ENCODE results near the gene MARCHF6.

The MARCHF6 gene

DNA sequence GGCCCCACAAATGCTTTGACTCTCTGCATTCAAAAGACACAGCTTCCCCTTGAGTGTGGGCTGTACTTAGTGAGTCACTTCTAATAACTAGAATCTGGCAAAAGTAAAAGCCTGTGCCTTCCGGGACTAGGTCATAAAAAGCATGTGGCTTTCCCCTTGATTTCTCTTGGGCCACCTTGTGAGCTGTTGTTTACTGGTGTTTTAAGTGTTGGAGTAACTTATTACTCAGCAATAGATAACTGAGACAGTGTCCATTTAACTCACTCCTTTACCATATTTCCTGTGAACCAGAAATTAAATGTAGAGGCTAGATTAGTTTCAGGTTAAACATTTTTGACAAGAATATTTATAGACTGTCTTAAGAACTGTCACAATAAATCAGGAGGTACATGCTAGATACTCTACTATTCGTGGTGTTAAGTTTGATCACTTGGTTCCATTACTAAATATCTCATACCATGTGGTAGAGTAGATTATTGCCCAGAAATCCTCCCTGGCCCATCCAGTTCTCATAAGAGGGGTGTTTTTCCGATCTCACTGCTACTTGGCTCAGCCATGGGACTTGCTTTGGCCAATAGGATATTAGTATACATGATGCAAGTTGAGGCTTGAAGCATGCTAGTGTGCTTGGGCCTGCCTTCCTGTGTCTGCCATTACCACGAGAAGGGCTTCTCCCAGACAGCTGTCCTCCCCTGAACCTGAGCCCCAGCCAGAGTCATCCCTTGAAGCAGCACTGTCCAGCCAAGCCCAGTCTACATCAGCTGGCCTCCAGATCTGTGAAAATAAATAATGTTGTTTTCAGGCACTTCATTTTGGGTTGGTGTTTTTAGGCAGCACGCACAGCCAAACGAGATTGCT is 35.4 kb upstream of the MARCHF6 start:
- H3K27me3 Mint-ChIP-seq, result peaks cover 19% of the 10 kb centered on the region
- no peaks in the 10 kb centered on the region for H3K36me3 Mint-ChIP-seq
- H3K9me3 Mint-ChIP-seq, result peaks cover 6% of the 10 kb centered on the region
- no peak overlapping the region for H3K4me3 Mint-ChIP-seq
- ATAC-seq, result peak; percentile 54
- H3K4me1 Mint-ChIP-seq, result peaks cover 5% of the 10 kb centered on the region
- no peak overlapping the region for H3K27ac Mint-ChIP-seq

DNA sequence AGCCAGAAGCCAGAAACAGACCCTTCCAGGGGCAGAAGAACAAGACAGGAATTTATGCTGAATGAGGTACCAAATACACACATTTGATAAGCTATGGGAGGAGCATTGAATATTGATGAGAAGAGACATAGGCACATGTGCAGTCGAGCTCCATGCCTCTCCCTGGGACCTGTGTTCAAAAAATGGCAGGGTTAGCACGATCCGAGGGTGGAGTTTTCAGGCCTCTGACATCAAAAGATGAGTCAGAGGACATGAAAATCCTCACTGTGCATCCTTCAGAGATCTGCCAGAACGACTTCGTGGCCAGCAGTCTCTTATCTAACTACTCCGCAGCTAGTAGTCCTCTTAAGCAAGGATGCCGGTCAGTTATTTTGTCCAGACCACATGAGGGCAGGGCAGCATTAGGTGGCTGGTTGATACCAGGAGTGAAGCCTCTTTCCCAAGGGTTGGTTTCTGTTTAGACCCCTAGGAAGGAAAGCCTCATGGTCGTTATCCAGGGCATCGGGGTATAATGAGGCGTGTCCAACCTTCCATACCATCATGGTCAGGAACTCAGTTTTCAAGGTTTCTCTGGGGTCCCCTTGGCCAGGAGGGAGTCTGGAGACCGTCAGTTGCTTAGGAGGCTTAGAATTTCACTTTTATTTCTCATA is 34.2 kb upstream of the MARCHF6 start:
- Mint-ChIP-seq H3K9me3 (peaks cover 6% of the 10 kb centered on the region), H3K27ac (no peak overlapping the region), H3K4me1 (peaks cover 5% of the 10 kb centered on the region), H3K27me3 (peaks cover 19% of the 10 kb centered on the region), H3K4me3 (no peak overlapping the region), H3K36me3 (no peaks in the 10 kb centered on the region)
- no peak for ATAC-seq

DNA sequence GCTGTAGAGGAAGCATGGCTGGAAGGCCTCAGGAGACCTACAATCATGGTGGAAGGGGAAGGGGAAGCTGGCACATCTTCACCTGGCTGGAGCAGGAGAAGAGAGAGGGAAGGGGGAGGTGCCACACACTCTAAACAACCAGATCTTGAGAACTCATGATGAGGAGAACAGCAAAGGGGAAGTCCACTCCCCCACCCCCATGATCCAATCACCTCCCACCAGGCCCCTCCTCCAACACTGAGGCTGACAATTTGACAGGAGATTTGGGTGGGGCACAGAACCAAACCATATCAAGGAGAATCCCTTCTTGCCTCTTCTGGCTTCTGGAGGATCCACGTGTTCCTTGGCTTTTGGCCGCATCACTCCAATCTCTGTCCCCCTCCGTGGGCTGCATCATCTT is 32.7 kb upstream of the MARCHF6 start:
- Mint-ChIP-seq H3K36me3 (no peaks in the 10 kb centered on the region), H3K9me3 (peaks cover 6% of the 10 kb centered on the region), H3K27me3 (peaks cover 19% of the 10 kb centered on the region), H3K4me3 (no peak overlapping the region), H3K4me1 (peaks cover 5% of the 10 kb centered on the region), H3K27ac (no peak overlapping the region)
- ATAC-seq, result no peak

DNA sequence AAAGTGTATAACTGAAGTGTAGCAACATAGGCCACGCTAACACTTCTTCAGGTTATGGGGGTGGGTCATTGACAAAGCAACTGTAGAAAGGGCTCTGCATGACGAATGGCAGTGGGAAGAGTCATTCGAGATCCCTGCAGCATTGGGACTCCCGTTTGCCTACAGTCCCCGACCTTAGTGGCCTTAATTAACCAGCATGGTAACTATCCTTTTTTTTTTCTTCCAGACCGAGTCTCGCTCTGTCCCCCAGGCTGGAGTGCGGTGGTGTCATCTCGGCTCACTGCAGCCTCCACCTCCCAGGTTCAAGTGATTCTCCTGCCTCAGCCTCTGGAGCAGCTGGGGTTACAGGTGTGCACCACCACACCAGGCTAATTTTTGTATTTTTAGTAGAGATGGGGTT is 31.6 kb upstream of the MARCHF6 start:
- Mint-ChIP-seq H3K9me3 (peaks cover 6% of the 10 kb centered on the region), H3K4me3 (no peak overlapping the region), H3K4me1 (peaks cover 5% of the 10 kb centered on the region), H3K27ac (no peak overlapping the region), H3K36me3 (no peaks in the 10 kb centered on the region), H3K27me3 (peaks cover 16% of the 10 kb centered on the region)
- no peak for ATAC-seq

DNA sequence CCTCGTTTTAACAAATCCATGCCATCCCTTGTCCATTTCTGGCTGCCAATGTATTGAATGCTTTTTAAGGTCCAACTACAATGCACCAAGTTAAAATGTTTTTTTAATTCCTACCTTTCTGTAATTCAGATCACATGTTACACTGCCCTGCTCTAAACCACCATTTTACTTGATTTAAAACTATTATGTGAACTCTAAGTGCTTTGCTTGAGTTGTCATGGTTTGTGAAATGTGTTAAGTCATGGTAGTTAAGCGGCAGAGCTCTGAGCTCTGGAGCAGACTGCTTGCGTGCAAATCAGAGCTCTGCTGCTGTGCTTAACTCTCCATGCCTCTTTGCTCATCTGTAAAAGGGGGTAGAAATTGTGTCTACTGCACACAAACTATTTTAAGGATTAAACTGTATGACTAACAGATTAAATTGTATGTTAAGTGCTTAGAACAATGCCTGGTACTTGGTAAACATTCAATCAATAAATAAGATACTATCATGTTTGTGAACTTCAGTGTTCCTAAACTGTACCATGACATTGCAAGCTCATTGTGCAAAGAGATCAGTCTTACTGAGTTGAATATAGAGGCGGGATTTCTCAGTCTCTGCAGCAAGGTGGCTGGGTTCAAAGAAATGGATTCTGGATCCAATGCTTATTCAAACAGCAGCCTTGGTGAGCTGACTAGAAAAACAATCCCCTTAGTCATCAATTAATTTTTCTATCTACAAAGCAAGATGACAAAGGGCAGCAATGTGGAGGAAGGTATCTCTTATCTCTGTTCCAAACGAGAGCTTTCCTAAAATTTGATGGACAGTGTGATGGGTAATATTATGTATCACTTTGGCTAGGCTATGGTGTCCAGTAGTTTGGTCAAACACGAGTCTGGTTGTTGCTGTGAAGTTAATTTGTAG is 29.7 kb upstream of the MARCHF6 start:
- Mint-ChIP-seq H3K27me3 (no peaks in the 10 kb centered on the region), H3K36me3 (no peaks in the 10 kb centered on the region), H3K4me3 (no peak overlapping the region), H3K9me3 (no peaks in the 10 kb centered on the region), H3K27ac (no peak overlapping the region), H3K4me1 (no peaks in the 10 kb centered on the region)
- ATAC-seq, result no peak

DNA sequence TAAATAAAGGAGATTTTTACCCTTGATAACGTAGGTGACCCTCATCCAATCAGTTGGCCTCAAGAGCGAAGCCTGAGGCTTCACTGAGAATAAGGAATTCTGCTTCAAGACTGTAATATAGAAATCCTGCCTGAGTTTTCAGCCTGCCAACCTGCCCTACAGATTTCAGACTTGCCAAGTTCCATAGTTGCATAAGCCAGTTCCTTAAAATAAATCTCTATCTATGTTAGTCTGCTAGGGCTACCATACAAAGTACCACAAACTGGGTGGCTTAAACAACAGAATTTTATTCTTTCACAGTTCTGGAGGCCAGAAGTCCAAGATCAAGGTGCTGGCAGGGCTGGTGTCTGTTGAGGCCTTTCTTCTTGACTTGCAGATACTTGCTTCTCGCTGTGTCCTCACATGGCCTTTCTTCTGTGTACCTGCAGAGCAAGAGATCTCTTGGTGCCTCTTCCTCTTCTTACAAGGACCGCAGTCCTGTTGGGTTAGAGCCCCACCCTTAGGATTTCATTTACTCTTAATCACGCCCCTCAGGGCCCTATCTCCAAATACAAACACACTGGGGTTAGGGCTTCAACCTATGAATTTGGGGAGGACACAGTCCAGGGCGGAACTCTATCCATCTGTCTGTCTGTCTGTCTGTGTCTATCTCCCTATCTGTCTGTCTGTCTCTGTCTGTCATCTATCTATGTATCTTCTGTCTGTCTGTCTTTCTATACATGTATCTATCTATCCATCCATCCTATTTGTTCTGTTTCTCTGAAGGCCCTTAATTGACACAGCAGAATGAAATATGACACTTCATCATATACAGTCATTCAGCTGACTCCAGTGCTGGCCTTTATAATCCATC is 28.8 kb upstream of the MARCHF6 start:
- H3K36me3 Mint-ChIP-seq, result no peaks in the 10 kb centered on the region
- H3K4me3 Mint-ChIP-seq, result no peak overlapping the region
- H3K9me3 Mint-ChIP-seq, result no peaks in the 10 kb centered on the region
- H3K27ac Mint-ChIP-seq, result no peak overlapping the region
- no peak for ATAC-seq
- H3K4me1 Mint-ChIP-seq, result no peaks in the 10 kb centered on the region
- H3K27me3 Mint-ChIP-seq, result no peaks in the 10 kb centered on the region

DNA sequence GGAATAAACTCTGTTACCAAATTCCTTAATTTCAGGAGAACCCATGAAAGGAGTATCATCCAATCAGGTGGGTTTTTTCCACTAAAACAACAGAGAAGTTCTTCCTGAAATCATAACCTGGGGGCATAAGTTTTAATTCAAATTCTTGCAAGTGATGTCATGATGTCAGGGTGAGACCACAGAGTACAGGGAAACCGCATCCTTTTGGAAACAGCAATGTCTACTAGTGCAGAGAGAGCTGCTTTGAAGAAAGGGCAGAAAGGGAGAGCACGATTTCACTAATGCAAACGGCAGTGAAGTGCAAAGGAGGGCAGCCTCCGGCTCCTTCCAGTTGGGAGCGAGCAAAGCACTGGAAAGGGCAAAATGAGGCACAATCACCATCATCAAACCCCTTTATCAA is 25.2 kb upstream of the MARCHF6 start:
- no peak for ATAC-seq
- H3K4me1 Mint-ChIP-seq, result peaks cover 6% of the 10 kb centered on the region
- no peak overlapping the region for H3K27ac Mint-ChIP-seq
- H3K9me3 Mint-ChIP-seq, result no peaks in the 10 kb centered on the region
- no peaks in the 10 kb centered on the region for H3K36me3 Mint-ChIP-seq
- peaks cover 29% of the 10 kb centered on the region for H3K27me3 Mint-ChIP-seq
- no peak overlapping the region for H3K4me3 Mint-ChIP-seq

DNA sequence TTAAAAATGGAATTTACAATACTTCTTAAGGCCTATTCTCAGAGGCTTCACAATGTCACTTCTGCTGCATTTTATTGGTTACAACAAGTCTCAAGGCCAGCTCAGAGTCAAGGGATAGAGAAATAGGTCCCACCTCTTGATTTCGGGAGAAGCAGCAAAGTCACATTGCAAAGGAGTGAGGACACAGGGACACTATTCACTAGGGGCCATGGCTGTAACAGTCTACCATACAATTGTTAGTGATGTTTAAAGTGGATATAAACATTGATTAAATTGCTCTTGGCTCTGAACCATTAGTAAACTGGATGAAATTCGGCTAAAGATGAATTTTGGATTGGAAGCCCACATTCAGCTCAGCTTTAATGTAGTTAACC is 24.1 kb upstream of the MARCHF6 start:
- peaks cover 39% of the 10 kb centered on the region for H3K27me3 Mint-ChIP-seq
- H3K4me1 Mint-ChIP-seq, result peaks cover 10% of the 10 kb centered on the region
- H3K27ac Mint-ChIP-seq, result no peak overlapping the region
- H3K36me3 Mint-ChIP-seq, result no peaks in the 10 kb centered on the region
- H3K4me3 Mint-ChIP-seq, result no peak overlapping the region
- no peak for ATAC-seq
- H3K9me3 Mint-ChIP-seq, result no peaks in the 10 kb centered on the region

DNA sequence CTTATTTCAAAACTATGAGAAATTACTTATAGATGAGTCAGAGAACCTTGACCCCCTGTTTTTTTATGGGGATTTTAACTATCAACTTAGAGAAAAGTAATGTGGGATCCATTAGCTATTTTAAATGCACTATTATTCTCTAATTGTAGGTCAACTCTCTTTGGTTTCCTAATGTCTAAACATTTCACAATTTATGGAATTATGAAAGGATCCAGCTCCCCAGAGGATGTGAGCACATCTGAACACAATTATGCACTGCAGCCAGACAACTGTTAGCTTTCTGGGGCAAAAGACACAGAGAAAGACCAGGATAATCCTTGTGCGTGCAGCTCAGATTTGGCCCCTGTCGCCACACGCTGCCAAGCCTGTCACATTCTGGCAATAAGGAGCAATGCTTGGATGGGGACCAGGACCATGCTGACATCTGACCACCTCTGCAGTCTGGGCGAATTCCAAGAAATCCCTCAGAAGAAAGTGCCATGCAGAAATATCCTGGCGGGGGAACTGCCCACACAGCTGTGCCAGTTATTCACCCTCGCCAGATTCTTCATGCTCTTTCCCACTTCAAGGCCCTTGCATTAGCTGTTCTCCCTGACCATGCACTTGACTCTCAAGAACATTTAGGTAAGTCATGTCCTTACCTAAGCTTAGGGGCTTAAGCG is 23.5 kb upstream of the MARCHF6 start:
- H3K27ac Mint-ChIP-seq, result no peak overlapping the region
- peaks cover 10% of the 10 kb centered on the region for H3K4me1 Mint-ChIP-seq
- H3K27me3 Mint-ChIP-seq, result peaks cover 44% of the 10 kb centered on the region

DNA sequence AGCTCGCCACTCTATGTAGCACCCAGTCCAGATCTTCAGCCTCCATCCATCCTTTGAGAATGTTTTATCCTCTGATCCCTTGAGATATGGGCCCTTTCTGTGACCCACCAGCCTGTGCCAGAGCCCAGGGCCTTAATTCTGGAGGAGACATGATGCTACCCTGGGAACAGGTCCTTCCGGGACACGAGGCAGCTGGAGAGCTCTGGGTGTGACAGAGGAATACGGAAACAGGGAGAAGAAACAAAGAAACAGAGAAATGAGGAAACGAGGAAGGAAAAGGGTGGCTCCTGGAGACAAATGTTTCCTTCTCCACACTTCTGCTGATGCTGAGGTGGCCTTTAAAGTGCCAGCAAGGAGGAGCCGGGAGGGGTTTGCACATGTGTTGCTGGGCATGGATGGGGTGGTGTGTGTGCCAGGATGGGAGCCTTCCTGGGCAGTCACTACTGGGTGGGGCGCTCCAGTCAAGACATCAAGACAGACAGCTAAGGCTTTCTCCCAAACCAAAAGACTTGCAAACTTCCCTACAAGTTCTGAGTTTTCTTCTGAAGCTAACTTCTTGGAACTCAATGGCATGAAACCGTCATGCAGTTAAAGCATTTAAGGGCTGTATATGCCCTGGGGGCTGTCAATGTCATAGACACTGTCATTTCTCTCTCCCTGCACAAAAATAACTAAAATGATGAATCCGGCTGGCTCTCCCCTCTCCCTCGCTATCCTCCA is 22.8 kb upstream of the MARCHF6 start:
- ATAC-seq, result no peak
- peaks cover 51% of the 10 kb centered on the region for H3K27me3 Mint-ChIP-seq
- H3K4me1 Mint-ChIP-seq, result peaks cover 10% of the 10 kb centered on the region
- H3K4me3 Mint-ChIP-seq, result no peak overlapping the region
- H3K27ac Mint-ChIP-seq, result no peak overlapping the region
- no peaks in the 10 kb centered on the region for H3K36me3 Mint-ChIP-seq
- H3K9me3 Mint-ChIP-seq, result no peaks in the 10 kb centered on the region

More for the DNA sequence above, 23.5 kb upstream of the MARCHF6 start:
- Mint-ChIP-seq H3K36me3 (no peaks in the 10 kb centered on the region), H3K4me3 (no peak overlapping the region), H3K9me3 (no peaks in the 10 kb centered on the region)
- no peak for ATAC-seq

DNA sequence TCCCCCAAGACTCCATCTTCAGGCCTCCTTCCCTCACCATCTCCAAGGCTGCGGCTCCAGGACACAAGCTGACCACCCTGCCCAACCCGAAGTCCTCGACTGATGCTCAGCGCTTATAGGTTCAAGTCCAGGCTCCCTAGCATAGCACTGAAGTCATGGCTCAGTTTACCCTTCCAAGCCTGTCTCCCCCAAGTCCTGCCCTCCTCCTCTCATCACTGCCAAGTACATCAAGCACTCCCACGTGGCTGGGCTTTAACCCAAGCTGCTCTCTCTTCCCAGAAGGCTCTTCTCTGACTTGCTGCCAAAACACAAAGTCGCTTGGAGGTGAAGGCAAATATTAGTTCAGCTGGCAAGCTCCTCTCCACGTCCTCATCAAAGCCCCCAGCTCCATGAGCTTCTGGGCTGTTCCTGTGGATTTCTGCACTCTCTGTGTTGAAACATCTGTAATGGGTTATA is 22.1 kb upstream of the MARCHF6 start:
- H3K27me3 Mint-ChIP-seq, result peaks cover 53% of the 10 kb centered on the region
- H3K4me1 Mint-ChIP-seq, result peaks cover 10% of the 10 kb centered on the region
- ATAC-seq, result no peak
- no peak overlapping the region for H3K27ac Mint-ChIP-seq
- no peak overlapping the region for H3K4me3 Mint-ChIP-seq
- no peaks in the 10 kb centered on the region for H3K36me3 Mint-ChIP-seq
- no peaks in the 10 kb centered on the region for H3K9me3 Mint-ChIP-seq

DNA sequence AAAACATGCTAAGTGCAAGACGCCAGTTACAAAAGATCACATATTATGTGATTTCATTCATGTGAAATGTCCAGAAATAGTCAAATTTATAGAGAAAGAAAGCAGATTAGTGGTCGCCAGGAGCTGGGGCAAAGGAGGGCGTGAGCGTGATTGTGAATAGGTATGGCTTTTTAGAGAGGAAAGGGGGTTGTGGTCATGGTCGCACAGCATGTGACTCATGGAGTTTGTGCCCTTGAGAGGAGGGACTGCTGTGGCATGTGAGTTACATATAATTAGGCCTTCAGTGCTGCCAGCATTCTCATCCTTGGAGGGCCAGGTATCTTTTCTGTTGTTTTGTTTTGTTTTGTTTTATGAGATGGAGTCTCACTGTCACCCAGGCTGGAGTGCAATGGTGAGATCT is 21.2 kb upstream of the MARCHF6 start:
- Mint-ChIP-seq H3K4me1 (peaks cover 10% of the 10 kb centered on the region), H3K27ac (no peak overlapping the region), H3K36me3 (no peaks in the 10 kb centered on the region), H3K9me3 (no peaks in the 10 kb centered on the region), H3K4me3 (no peak overlapping the region), H3K27me3 (peaks cover 60% of the 10 kb centered on the region)
- ATAC-seq, result no peak

DNA sequence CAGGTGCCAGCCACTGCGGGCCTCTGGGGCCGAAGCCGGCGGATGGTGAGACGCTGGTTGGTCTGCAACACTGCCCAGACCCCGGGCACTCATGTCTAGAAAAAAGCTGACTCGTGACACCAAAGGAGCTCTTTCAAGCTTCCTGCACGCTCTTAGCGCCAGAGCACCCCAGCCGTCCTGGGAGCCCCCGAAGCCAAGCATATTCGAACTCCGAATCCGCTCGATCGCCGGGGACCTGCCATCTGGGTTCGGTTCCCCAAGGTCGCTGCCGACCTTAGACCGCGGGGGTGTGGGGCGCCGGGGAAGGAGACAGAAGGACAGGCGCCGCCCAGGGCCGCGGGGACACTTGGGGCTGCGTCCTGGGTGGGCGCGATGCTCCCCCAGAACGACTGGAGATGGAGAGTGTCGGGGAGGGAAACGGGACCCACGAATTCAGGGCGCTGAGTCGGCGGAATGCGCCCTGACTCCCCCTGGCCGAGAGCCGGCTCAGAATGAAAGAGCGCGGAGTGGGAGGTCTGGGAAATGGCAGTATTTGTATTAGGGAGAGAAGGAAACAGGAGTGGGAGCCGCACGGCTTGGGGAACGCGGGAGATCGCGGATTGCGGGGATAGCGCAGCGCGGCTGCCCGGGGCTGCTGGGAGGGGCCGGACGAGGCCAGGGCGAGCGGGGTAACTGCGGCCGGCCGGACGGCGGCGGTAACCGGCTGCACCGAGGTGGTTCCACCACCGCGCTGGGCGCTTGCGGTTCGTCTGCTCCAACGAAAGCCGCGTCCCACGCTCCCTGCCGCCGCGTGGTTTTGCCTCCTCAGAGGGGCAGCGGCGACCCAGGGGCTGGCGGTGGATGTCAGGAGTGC is 20.1 kb upstream of the MARCHF6 start:
- Mint-ChIP-seq H3K4me1 (peaks cover 10% of the 10 kb centered on the region), H3K27ac (peak overlapping the region; percentile 84), H3K36me3 (no peaks in the 10 kb centered on the region), H3K27me3 (peaks cover 60% of the 10 kb centered on the region), H3K4me3 (peak overlapping the region; percentile 89), H3K9me3 (no peaks in the 10 kb centered on the region)
- ATAC-seq, result peak; percentile 61

All from stimulated activated memory B cell treated with anti-CD40 and anti-IgM and Interleukin-4, amounts not matched to agents 10 μg/mL and 1 μg/mL and 100 μg/mL, for 72 hours (primary cell).